SH-SY5Y (cell line): ENCODE measurements around the gene TRPM3.

Source experiments
- GATA2 ChIP-seq: IDR thresholded peaks from 2 replicates; pipeline ENCODE4 v1.6.1; 2011; ENCODE audit warnings: mild to moderate bottlenecking, low read depth, low read length
- GATA3 ChIP-seq: IDR thresholded peaks from 2 replicates; pipeline ENCODE4 v1.6.1; 2011; ENCODE audit warnings: low read depth, mild to moderate bottlenecking, low read length, moderate library complexity

- TF ChIP-seq GATA2 (no peak), GATA3 (no peak)
These were observed 308.3 kb downstream of the TRPM3 start for GRCh38 chr9:70813141-70813540.
